ENCODE data around the gene AJAP1.

AJAP1 gene

GRCh38 chr1:4674676-4675075 is 20.3 kb downstream of the AJAP1 start:
- no peak for TF ChIP-seq GATA2 (IDR thresholded peaks at IDR 0.05; ENCODE audit: low read depth, low read length)
- TF ChIP-seq GATA3 (IDR thresholded peaks at IDR 0.05; ENCODE audit: low read depth, low read length) = no peak

- no peak for TF ChIP-seq GATA2 (IDR thresholded peaks at IDR 0.05; ENCODE audit: low read depth, low read length)
These were observed 21.2 kb downstream of the AJAP1 start for GRCh38 chr1:4675454-4676186.

- TF ChIP-seq GATA3 (IDR thresholded peaks at IDR 0.05; ENCODE audit: low read depth, low read length) (no peak), GATA2 (IDR thresholded peaks at IDR 0.05; ENCODE audit: low read depth, low read length) (no peak)
These were observed 21.8 kb downstream of the AJAP1 start for GRCh38 chr1:4676253-4676652.

GRCh38 chr1:4677608-4678007 is 23.2 kb downstream of the AJAP1 start:
- TF ChIP-seq GATA2 (IDR thresholded peaks at IDR 0.05; ENCODE audit: low read depth, low read length) (no peak), GATA3 (IDR thresholded peaks at IDR 0.05; ENCODE audit: low read depth, low read length) (no peak)

- TF ChIP-seq GATA3 (IDR thresholded peaks at IDR 0.05; ENCODE audit: low read depth, low read length) = no peak
- no peak for TF ChIP-seq GATA2 (IDR thresholded peaks at IDR 0.05; ENCODE audit: low read depth, low read length)
These were observed 23.8 kb downstream of the AJAP1 start for GRCh38 chr1:4678066-4678717.

- TF ChIP-seq GATA2 (IDR thresholded peaks at IDR 0.05; ENCODE audit: low read depth, low read length) (no peak), GATA3 (IDR thresholded peaks at IDR 0.05; ENCODE audit: low read depth, low read length) (no peak)
These were observed 26.6 kb downstream of the AJAP1 start for GRCh38 chr1:4681026-4681425.

- TF ChIP-seq GATA2 (IDR thresholded peaks at IDR 0.05; ENCODE audit: low read depth, low read length) = no peak
- TF ChIP-seq GATA3 (IDR thresholded peaks at IDR 0.05; ENCODE audit: low read depth, low read length) = no peak
These were observed 28.3 kb downstream of the AJAP1 start for GRCh38 chr1:4682607-4683220.

- TF ChIP-seq GATA2 (IDR thresholded peaks at IDR 0.05; ENCODE audit: low read depth, low read length) (no peak), GATA3 (IDR thresholded peaks at IDR 0.05; ENCODE audit: low read depth, low read length) (no peak)
These were observed 29.7 kb downstream of the AJAP1 start for GRCh38 chr1:4684136-4684535.

- TF ChIP-seq GATA2 (IDR thresholded peaks at IDR 0.05; ENCODE audit: low read depth, low read length) (no peak), GATA3 (IDR thresholded peaks at IDR 0.05; ENCODE audit: low read depth, low read length) (no peak)
These were observed 30.6 kb downstream of the AJAP1 start for GRCh38 chr1:4684864-4685522.

- TF ChIP-seq GATA2 (IDR thresholded peaks at IDR 0.05; ENCODE audit: low read depth, low read length) = no peak
- TF ChIP-seq GATA3 (IDR thresholded peaks at IDR 0.05; ENCODE audit: low read depth, low read length) = no peak
These were observed 31.1 kb downstream of the AJAP1 start for GRCh38 chr1:4685523-4685865.

GRCh38 chr1:4687943-4688342 is 33.5 kb downstream of the AJAP1 start:
- TF ChIP-seq GATA3 (IDR thresholded peaks at IDR 0.05; ENCODE audit: low read depth, low read length) (no peak), GATA2 (IDR thresholded peaks at IDR 0.05; ENCODE audit: low read depth, low read length) (no peak)

- no peak for TF ChIP-seq GATA3 (IDR thresholded peaks at IDR 0.05; ENCODE audit: low read depth, low read length)
- TF ChIP-seq GATA2 (IDR thresholded peaks at IDR 0.05; ENCODE audit: low read depth, low read length) = no peak
These were observed 35.0 kb downstream of the AJAP1 start for GRCh38 chr1:4689271-4689935.

- TF ChIP-seq GATA3 (IDR thresholded peaks at IDR 0.05; ENCODE audit: low read depth, low read length) (no peak), GATA2 (IDR thresholded peaks at IDR 0.05; ENCODE audit: low read depth, low read length) (no peak)
These were observed 35.7 kb downstream of the AJAP1 start for GRCh38 chr1:4689941-4690635.
